Liver (tissue), 9 donors: ENCODE data around the gene DCD. TPM values are rescaled to one million over a fixed set of nuclear protein-coding genes. Genes with fewer than 3 reads are reported as not detected.

Source experiments
- DNase-seq: peaks from one replicate; pipeline ENCODE4 v3.0.0-alpha.2; 2017; ENCODE audit warnings: low spot score
- H3K27ac ChIP-seq, 2 donors: one replicate each; pipeline ENCODE4 v1.7.0; 2013; ENCODE audit warnings: inconsistent platforms in 2 of 2, low read length in 2 of 2, control low read depth in 1 of 2, low read depth in 1 of 2, mild to moderate bottlenecking in 1 of 2
- H3K27me3 ChIP-seq, 4 donors: one replicate each; pipeline versions ENCODE4 v1.6.1 to v1.7.0; 2013; ENCODE audit warnings: low read length in 3 of 4, inconsistent platforms in 1 of 4, mild to moderate bottlenecking in 1 of 4, moderate library complexity in 1 of 4; ENCODE audit not compliant: control insufficient read depth in 4 of 4, insufficient read depth in 4 of 4
- H3K36me3 ChIP-seq, 4 donors: one replicate each; pipeline versions ENCODE4 v1.6.1 to v1.7.0; 2013; ENCODE audit warnings: low read length in 3 of 4, mild to moderate bottlenecking in 3 of 4, low read depth in 1 of 4, moderate library complexity in 1 of 4; ENCODE audit not compliant: control insufficient read depth in 4 of 4, insufficient read depth in 3 of 4
- H3K4me1 ChIP-seq, 4 donors: one replicate each; pipeline versions ENCODE4 v1.6.1 to v1.7.0; 2013; ENCODE audit warnings: low read length in 3 of 4, mild to moderate bottlenecking in 3 of 4, moderate library complexity in 1 of 4; ENCODE audit not compliant: control insufficient read depth in 4 of 4, insufficient read depth in 4 of 4
- H3K4me3 ChIP-seq, 3 donors: one replicate each; pipeline versions ENCODE4 v1.6.1 to v1.7.0; 2013; ENCODE audit warnings: low read length in 3 of 3, control low read depth in 1 of 3, low read depth in 1 of 3, mild to moderate bottlenecking in 1 of 3
- H3K9ac ChIP-seq, 2 donors: one replicate each; pipeline ENCODE4 v1.7.0; 2013; ENCODE audit warnings: low read length in 2 of 2, mild to moderate bottlenecking in 2 of 2, moderate library complexity in 2 of 2, control low read depth in 1 of 2, low read depth in 1 of 2
- H3K9me3 ChIP-seq, 4 donors: one replicate each; pipeline versions ENCODE4 v1.6.1 to v1.7.0; 2013; ENCODE audit warnings: low read length in 3 of 4; ENCODE audit not compliant: control insufficient read depth in 4 of 4
- CTCF ChIP-seq: fragments of 150-350 bp; IDR thresholded peaks from 2 replicates; pipeline ENCODE4 v1.5.1; 2017; ENCODE audit warnings: improper control_type of control experiment, low read depth, low read length; ENCODE audit not compliant: missing input control
- EGR1 ChIP-seq, 2 donors: IDR thresholded peaks; 2 replicates each; pipeline ENCODE4 v1.6.1; 2016 to 2018; ENCODE audit warnings: antibody characterized with exemption in 2 of 2, low read depth in 2 of 2
- FOXA1 ChIP-seq: IDR thresholded peaks from 2 replicates; pipeline ENCODE4 v1.6.1; 2016; ENCODE audit warnings: antibody characterized with exemption
- FOXA2 ChIP-seq: IDR thresholded peaks from 2 replicates; pipeline ENCODE4 v1.6.1; 2016; ENCODE audit warnings: antibody characterized with exemption
- HNF4A ChIP-seq, 2 donors: conservative IDR thresholded peaks; 2 replicates each; pipeline ENCODE4 v1.6.1; 2016; ENCODE audit warnings: antibody characterized with exemption in 2 of 2, mild to moderate bottlenecking in 2 of 2
- JUND ChIP-seq, 2 donors: IDR thresholded peaks; 2 replicates each; pipeline ENCODE4 v1.6.1; 2016; ENCODE audit warnings: antibody characterized with exemption in 2 of 2
- MAX ChIP-seq: IDR thresholded peaks from 2 replicates; pipeline ENCODE4 v1.6.1; 2016; ENCODE audit warnings: antibody characterized with exemption
- NR2F2 ChIP-seq: IDR thresholded peaks from 2 replicates; pipeline ENCODE4 v1.6.1; 2016; ENCODE audit warnings: antibody characterized with exemption
- RAD21 ChIP-seq, 2 donors: IDR thresholded peaks; 2 replicates each; pipeline ENCODE4 v1.6.1; 2016; ENCODE audit warnings: antibody characterized with exemption in 2 of 2, mild to moderate bottlenecking in 2 of 2
- SP1 ChIP-seq: IDR thresholded peaks from 2 replicates; pipeline ENCODE4 v1.6.1; 2018; ENCODE audit warnings: antibody characterized with exemption, mild to moderate bottlenecking
- TAF1 ChIP-seq: conservative IDR thresholded peaks from 2 replicates; pipeline ENCODE4 v1.6.1; 2016; ENCODE audit warnings: antibody characterized with exemption, mild to moderate bottlenecking
- YY1 ChIP-seq: IDR thresholded peaks from 2 replicates; pipeline ENCODE4 v1.6.1; 2016; ENCODE audit warnings: antibody characterized with exemption, mild to moderate bottlenecking
- ZBTB33 ChIP-seq: IDR thresholded peaks from 2 replicates; pipeline ENCODE4 v1.6.1; 2016; ENCODE audit warnings: antibody characterized with exemption
- WGBS: extraction: QIAGEN DNeasy Blood & Tissue Kit; methylation state at CpG from one replicate; pipeline ENCODE4 v1.1.7; 2013; 5-methylcytosine and 5-hydroxymethylcytosine counted together
- polyA plus RNA-seq, 2 donors: library from polyadenylated mRNA; stranded (reverse) in 1 of 2; unstranded in 1 of 2; fragments of 200-250 nt in 1 of 2; fragments of >200 nt in 1 of 2; fragmentation: Nextera tagmentation in 1 of 2; extraction: Ambion mirVana in 1 of 2; gene quantifications; one replicate each; pipeline versions ENCODE4 v1.2.1 to v1.2.3, GENCODE V29; 2013 to 2015
- total RNA-seq, 2 donors: library from RNA; depleted of rRNA; stranded (reverse); fragments of >200 nt; gene quantifications; one replicate each; pipeline ENCODE4 v1.2.3, GENCODE V29; 2014
- donor health status: healthy.
- donor health status: healthy.
- donor health status: healthy.
- donor health status: healthy.
- donor health status: healthy.

Gene DCD
- total and polyA plus RNA-seq, 4 donors: not detected

- no peak for DNase-seq
- H3K36me3 ChIP-seq: no peaks in the 10 kb centered on the region
- 67% methylated on average over 6 of the region's 6 CpGs for WGBS
- no peak overlapping the region for H3K9ac ChIP-seq
- no peak for TF ChIP-seq HNF4A (conservative IDR thresholded peaks at IDR 0.05)
- TF ChIP-seq CTCF: no peak
- no peak for TF ChIP-seq FOXA1
- TF ChIP-seq YY1: no peak
- no peak for TF ChIP-seq RAD21 (IDR thresholded peaks at IDR 0.05)
- TF ChIP-seq ZBTB33: no peak
- no peak for TF ChIP-seq SP1
- TF ChIP-seq NR2F2: no peak
- TF ChIP-seq TAF1: no peak
- TF ChIP-seq FOXA2: no peak
- no peak for TF ChIP-seq MAX
- no peak for TF ChIP-seq EGR1 (IDR thresholded peaks at IDR 0.05; ENCODE audit: low read depth in 2 of 2)
- H3K4me3 ChIP-seq: no peak overlapping the region
- H3K27ac ChIP-seq: no peak overlapping the region
- H3K27me3 ChIP-seq: peaks cover 0 to 8% (median 0%) of the 10 kb centered on the region in 4 donors
- H3K4me1 ChIP-seq: no peaks in the 10 kb centered on the region
- no peaks in the 10 kb centered on the region for H3K9me3 ChIP-seq
Measured at GRCh38 chr12:54616933-54617680, 31.1 kb downstream of the DCD start.

- Histone ChIP-seq H3K4me3 (no peak overlapping the region), H3K27ac (no peak overlapping the region), H3K27me3 (peaks cover 0 to 8% (median under 1%) of the 10 kb centered on the region in 4 donors), H3K36me3 (no peaks in the 10 kb centered on the region), H3K9me3 (no peaks in the 10 kb centered on the region), H3K9ac (no peak overlapping the region), H3K4me1 (no peaks in the 10 kb centered on the region)
- TF ChIP-seq JUND (IDR thresholded peaks at IDR 0.05) (no peak), RAD21 (IDR thresholded peaks at IDR 0.05) (no peak), NR2F2 (no peak), TAF1 (no peak), MAX (no peak), EGR1 (IDR thresholded peaks at IDR 0.05; ENCODE audit: low read depth in 2 of 2) (no peak), FOXA2 (no peak), FOXA1 (no peak)
- 73% methylated on average over 1 of the region's 1 CpG for WGBS
- DNase-seq: no peak
Measured at GRCh38 chr12:54612225-54612750, 35.9 kb downstream of the DCD start.
